Measurements from ENCODE around the gene PAX7.

The PAX7 gene

DNA sequence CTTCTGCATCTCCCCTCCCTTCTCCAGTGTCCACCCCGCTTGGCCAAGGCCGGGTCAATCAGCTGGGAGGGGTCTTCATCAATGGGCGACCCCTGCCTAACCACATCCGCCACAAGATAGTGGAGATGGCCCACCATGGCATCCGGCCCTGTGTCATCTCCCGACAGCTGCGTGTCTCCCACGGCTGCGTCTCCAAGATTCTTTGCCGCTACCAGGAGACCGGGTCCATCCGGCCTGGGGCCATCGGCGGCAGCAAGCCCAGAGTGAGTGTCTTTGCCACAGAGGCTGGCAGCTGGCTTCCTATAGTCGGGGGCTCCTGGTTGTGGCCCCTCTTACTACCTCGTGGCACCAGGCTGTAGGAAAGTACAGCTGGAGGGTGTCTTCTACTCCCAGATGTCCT is 3.6 kb downstream of the PAX7 start:
- peaks cover 100% of the 10 kb centered on the region for H4K20me1 ChIP-seq
- no peak overlapping the region for H3K27ac ChIP-seq
- H3K9ac ChIP-seq = no peak overlapping the region
- H3K27me3 ChIP-seq = peaks cover 100% of the 10 kb centered on the region
- no peaks in the 10 kb centered on the region for H3K9me3 ChIP-seq
- H3K4me3 ChIP-seq = no peak overlapping the region
- TF ChIP-seq Cebpa-rat (IDR thresholded peaks at IDR 0.05) = no peak
- H3K36me3 ChIP-seq = no peaks in the 10 kb centered on the region
- no peak overlapping the region for H3K4me2 ChIP-seq
- H3K4me1 ChIP-seq = peaks cover 4% of the 10 kb centered on the region; the same call in 1 of the 2 replicates

DNA sequence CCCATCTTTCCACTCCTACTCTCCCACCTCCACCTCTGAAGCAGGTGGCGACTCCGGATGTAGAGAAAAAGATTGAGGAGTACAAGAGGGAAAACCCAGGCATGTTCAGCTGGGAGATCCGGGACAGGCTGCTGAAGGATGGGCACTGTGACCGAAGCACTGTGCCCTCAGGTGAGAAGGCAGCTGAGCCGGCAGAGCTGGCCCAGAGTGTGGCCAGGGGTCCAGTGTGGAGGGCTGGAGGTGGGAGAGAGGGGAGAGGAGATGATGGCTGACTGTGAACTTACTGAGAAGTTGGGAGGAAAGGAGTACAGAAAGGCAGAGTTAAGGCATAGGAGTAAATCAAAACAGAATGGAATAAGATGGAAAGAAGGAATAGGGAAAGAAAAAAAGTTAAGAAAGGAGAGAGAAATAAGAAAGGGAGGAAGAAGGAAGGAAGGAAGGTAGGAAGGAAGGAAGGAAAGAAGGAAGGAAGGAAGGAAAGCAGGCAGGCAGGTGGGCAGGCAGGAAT is 4.5 kb downstream of the PAX7 start:
- no peak overlapping the region for H3K9ac ChIP-seq
- no peak overlapping the region for H3K4me3 ChIP-seq
- H4K20me1 ChIP-seq = peaks cover 100% of the 10 kb centered on the region
- H3K36me3 ChIP-seq = no peaks in the 10 kb centered on the region
- no peak overlapping the region for H3K27ac ChIP-seq
- TF ChIP-seq Cebpa-rat (IDR thresholded peaks at IDR 0.05) = no peak
- H3K9me3 ChIP-seq = no peaks in the 10 kb centered on the region
- H3K27me3 ChIP-seq = peaks cover 100% of the 10 kb centered on the region
- H3K4me1 ChIP-seq = peaks cover 4% of the 10 kb centered on the region; the same call in 1 of the 2 replicates
- H3K4me2 ChIP-seq = no peak overlapping the region

DNA sequence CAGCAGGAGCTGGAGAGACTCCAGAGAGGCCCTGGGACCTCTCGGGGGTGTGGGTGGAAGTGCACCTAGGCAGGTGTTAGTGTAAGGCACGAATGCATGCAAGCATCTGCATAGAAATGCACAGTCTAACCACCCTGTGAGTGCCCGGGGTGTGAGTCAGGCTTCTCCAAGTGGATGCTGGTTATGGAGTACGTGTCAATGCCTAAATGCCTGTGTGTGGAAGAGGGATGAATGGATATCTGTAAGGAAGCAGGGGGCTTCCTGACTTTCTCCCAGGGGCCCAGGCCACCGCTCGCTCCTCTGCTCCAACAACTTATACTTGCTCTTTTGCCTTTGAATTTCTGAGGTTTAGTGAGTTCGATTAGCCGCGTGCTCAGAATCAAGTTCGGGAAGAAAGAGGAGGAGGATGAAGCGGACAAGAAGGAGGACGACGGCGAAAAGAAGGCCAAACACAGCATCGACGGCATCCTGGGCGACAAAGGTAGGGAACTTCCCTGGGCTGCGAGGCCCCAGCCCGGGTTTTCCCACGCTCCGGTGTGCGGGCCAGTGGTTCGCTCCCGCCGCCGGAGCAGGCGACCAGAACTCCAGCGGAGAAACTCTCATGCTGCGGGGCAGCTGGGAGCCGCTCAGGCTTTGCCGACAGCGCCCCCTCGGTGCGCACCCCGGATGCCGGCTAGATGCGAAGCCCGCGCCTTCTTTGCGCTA is 5.4 kb downstream of the PAX7 start:
- Histone ChIP-seq H3K4me3 (no peak overlapping the region), H3K4me2 (no peak overlapping the region), H3K36me3 (no peaks in the 10 kb centered on the region), H4K20me1 (peaks cover 99% of the 10 kb centered on the region), H3K9me3 (no peaks in the 10 kb centered on the region), H3K27me3 (peaks cover 100% of the 10 kb centered on the region), H3K4me1 (peaks cover 4% of the 10 kb centered on the region; the same call in 1 of the 2 replicates), H3K27ac (no peak overlapping the region), H3K9ac (no peak overlapping the region)
- no peak for TF ChIP-seq Cebpa-rat (IDR thresholded peaks at IDR 0.05)

DNA sequence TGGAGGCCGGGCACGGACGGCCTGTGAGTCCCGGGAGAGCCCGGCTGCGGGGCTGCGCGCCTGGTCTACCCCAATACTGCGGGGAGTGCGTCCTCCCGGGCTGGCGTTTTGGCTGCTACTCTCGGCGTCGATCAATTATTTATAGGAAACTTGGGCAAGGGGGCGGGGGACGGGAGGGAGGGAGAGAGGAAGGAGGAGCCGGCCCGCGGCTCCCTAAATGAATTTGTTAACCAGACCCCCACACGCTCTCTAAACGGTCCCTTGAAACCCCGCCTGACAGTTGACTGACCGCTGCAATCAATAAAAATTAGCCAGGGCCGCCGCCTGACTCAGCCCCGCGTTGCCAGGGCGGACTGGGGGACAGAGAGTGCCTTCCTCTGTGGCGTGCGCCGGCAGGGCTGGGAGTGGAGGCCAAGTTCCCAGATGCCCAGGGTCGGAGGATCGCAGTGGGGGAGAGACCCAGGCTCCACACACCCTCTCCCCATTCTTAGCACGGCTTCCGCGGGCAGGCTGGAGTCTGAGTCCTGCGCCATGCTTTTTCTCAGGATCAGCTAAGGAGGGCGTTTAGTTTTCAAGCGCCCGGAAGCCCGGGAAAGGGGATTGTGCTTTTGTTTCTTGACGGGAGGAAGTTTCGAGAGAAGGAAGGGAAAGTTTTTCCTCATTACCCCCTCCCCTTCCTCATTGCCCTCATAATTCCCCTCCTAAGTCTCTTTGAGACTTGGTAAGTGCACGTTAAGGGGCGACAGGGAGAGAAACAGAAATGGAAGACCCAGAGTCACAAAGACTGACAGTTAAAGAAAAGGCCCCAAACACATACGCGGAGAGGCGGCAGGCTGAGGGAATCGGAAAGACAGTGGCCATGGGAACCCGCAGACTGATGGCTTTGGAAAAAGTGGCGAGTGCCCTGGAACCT is 6.2 kb downstream of the PAX7 start:
- H4K20me1 ChIP-seq = peaks cover 99% of the 10 kb centered on the region
- H3K9me3 ChIP-seq = no peaks in the 10 kb centered on the region
- peaks cover 100% of the 10 kb centered on the region for H3K27me3 ChIP-seq
- TF ChIP-seq Cebpa-rat (IDR thresholded peaks at IDR 0.05) = no peak
- no peak overlapping the region for H3K4me2 ChIP-seq
- H3K36me3 ChIP-seq = no peaks in the 10 kb centered on the region
- H3K9ac ChIP-seq = no peak overlapping the region
- H3K27ac ChIP-seq = no peak overlapping the region
- H3K4me3 ChIP-seq = no peak overlapping the region
- H3K4me1 ChIP-seq = no peaks in the 10 kb centered on the region

DNA sequence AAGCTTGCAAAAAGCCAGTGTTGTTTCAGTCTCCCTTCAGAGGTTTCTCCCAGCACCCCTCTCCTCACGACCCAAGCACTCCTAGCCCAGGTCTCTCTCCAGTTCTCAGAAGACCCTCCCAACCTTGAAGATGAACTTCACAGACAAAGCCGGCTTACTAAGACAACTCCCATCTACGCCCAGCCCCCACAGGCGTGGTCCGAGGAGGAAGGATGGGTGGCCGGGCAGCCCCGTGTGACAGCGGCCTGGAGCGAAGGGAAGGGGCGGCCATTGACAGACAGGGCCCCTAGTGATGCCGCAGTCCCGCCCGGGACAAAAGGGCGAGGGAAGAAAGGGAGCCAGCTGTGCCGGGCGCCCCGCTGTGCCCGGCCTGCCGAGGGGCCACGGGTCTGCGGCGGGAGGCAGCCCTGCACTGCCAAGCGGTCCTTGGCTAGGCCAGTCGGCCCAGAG is 6.9 kb downstream of the PAX7 start:
- Histone ChIP-seq H3K9ac (no peak overlapping the region), H3K9me3 (no peaks in the 10 kb centered on the region), H3K4me2 (no peak overlapping the region), H3K4me3 (no peak overlapping the region), H4K20me1 (peaks cover 99% of the 10 kb centered on the region), H3K27me3 (peaks cover 100% of the 10 kb centered on the region), H3K4me1 (no peaks in the 10 kb centered on the region), H3K36me3 (no peaks in the 10 kb centered on the region), H3K27ac (no peak overlapping the region)
- TF ChIP-seq Cebpa-rat (IDR thresholded peaks at IDR 0.05) = no peak

DNA sequence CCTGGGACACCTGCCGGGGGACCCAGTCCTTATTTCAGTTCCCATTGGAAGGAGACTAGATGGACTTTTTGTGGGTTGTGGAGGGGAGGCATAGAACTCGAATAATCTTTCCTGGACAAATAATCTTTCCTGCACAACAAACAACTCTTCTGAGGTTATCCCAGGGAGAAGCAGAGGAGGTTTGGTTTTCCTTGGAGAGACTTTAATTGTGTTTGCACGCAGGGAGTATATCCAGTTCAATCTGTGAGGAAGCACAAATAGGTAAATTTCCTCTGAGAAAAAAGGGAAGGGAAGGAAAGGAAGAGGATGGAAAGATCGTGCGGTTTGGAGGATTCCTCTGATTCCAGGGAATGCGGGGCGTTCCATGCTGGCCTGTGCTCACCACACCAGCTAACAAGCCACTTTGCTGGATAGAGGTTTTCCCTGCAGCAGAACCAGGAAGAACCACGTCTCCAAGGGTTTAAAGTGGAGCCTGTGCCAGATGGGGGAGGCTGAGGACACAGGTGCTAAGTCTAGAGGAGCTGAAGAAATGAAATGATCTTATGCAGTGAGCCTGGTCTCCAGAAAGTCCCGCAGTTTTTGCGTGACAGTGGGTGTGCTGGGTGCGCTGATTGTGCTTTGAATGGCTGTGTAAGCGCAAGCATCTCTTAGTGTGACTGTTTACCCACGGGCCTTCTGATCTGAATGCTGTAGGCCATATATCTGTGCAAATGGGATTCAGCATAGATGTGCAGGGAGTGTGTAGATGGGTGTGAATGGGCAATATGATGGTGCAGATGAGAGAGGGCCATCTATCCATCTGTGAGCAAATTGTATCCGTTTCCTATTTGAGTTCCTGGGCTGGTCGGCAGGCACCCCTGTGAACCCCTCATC is 7.6 kb downstream of the PAX7 start:
- Histone ChIP-seq H3K4me3 (no peak overlapping the region), H4K20me1 (peaks cover 98% of the 10 kb centered on the region), H3K9ac (no peak overlapping the region), H3K27me3 (peaks cover 100% of the 10 kb centered on the region), H3K27ac (no peak overlapping the region), H3K9me3 (no peaks in the 10 kb centered on the region), H3K4me2 (no peak overlapping the region), H3K4me1 (no peaks in the 10 kb centered on the region), H3K36me3 (no peaks in the 10 kb centered on the region)
- TF ChIP-seq Cebpa-rat (IDR thresholded peaks at IDR 0.05) = no peak

DNA sequence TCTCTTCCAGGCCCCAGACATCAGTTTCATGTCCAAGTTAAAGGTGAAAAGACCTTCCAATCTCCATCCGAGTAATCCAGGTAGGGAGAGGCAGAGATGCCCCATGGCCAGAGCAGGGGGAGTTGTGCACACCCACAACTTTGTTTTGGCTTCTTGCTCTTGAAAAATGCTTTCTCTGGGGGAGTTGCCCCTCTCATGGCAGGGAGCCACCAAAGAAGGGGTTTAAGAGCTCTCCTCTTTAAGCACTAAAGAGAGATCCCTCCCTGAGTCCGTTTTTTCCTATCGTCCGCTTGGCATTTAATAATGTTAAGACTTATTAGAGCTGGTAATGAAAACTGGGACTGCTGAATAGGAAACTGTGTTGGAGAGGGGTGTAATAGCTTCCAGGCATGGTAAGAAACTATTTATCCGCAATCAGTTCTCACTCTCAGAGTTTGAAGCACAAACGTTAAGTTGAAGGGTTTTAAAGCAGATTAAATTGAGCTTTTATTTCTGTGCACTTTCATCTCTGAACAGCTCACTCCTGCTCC is 8.3 kb downstream of the PAX7 start:
- peaks cover 100% of the 10 kb centered on the region for H3K27me3 ChIP-seq
- H3K27ac ChIP-seq = no peak overlapping the region
- no peak for TF ChIP-seq Cebpa-rat (IDR thresholded peaks at IDR 0.05)

DNA sequence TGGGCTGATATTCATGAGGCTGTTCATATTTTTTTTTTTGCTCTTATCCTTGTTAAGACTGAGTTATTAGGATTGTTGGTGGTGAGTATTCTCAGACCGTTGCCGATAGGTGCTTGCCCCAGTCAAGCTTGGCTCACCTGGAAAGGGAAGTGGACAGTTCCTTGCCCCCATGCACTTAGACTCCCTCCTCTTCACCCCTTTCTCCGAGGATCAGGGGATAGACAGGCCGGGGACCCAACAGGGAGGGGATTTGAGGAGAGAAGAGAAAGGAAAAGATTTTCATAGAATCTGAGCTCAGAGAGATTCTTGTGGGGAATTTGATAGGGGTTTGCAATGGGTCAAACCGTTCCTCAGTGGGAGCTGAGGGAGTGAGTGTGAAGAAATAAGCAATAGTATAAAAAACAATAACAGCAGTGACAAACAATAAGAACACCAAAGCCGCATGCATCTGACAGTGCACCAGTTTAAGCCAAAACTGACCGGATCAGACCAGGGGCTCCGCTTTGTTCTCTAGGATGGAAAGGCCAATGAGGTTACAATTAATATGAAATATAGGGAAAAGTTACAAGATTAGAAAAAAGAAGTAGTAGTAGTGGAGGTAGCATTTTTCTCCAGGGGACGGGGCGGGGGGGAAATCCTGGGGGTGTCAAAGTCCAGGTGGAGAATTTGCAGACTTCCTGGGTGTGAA is 8.9 kb downstream of the PAX7 start:
- H3K4me2 ChIP-seq = no peak overlapping the region
- H3K27ac ChIP-seq = no peak overlapping the region
- peaks cover 100% of the 10 kb centered on the region for H3K27me3 ChIP-seq
- no peaks in the 10 kb centered on the region for H3K36me3 ChIP-seq
- no peak overlapping the region for H3K4me3 ChIP-seq
- no peak for TF ChIP-seq Cebpa-rat (IDR thresholded peaks at IDR 0.05)
- H4K20me1 ChIP-seq = peaks cover 98% of the 10 kb centered on the region
- H3K4me1 ChIP-seq = no peaks in the 10 kb centered on the region
- no peak overlapping the region for H3K9ac ChIP-seq
- H3K9me3 ChIP-seq = no peaks in the 10 kb centered on the region

More for the DNA sequence above, 8.3 kb downstream of the PAX7 start:
- no peaks in the 10 kb centered on the region for H3K9me3 ChIP-seq
- peaks cover 98% of the 10 kb centered on the region for H4K20me1 ChIP-seq
- no peaks in the 10 kb centered on the region for H3K36me3 ChIP-seq
- no peaks in the 10 kb centered on the region for H3K4me1 ChIP-seq
- no peak overlapping the region for H3K4me3 ChIP-seq
- no peak overlapping the region for H3K4me2 ChIP-seq
- H3K9ac ChIP-seq = no peak overlapping the region
